ENCODE measurements around the gene ZNF276.

Gene ZNF276

DNA sequence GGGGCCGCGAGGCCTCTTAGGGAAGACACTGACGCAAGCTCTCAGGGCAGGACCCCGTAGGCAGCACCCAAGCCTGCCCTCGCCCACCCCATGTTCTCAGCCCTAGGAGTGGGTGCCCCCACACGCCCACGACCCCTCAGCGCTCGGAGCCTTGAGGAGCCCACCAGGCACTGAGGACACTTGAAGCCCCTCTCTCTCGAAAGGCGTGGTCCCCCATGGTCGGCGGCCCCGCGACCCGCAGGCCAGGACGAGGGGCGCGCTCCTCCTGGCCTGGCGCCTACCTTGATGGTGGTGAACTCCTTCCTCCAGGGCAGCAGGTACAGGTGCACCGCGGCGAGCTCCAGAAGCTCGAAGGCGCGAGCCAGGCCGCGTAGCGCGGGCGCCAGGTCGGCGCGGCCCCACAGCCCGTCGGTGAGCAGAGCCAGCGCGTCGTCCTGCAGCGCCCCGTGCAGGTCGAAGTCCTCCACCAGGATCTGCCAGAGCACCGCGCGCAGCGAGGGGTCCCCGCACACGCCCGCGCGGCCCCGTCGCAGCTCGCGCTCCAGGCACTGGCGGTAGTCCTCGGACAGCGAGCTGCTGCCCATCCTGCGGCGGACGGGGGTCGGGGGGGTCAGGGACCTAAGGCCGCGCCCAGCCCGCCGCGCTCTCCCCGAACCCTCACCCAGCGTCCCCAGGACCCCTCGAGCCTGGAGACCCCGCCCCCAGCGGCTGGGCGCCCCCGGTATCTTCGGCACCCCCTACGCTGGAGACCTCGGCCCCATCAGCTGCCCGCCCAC lies 20.5 kb upstream of the ZNF276 start:
- peak; percentile 54 for DNase-seq (ENCODE audit: extremely low spot score)
- peak; percentile 56; the same call in 1 of the 2 replicates for TF ChIP-seq L3MBTL2 (conservative IDR thresholded peaks at IDR 0.05)
- TF ChIP-seq NFRKB (IDR thresholded peaks at IDR 0.05) = no peak
- no peak for TF ChIP-seq FOXK2 (IDR thresholded peaks at IDR 0.05)
- no peak for TF ChIP-seq ELF4 (IDR thresholded peaks at IDR 0.05)
- POLR2A ChIA-PET = interaction anchor here (1.2 to 1.8 kb wide), 3 partner anchors 14 to 173 kb away, joined by 3 to 16 read pairs (median 4); partner anchors contain the start of genes CDK10 and TCF25
- CTCF ChIA-PET = interaction anchor here (1.3 kb wide), 1 partner anchor 12 kb away, joined by 4 read pairs; no protein-coding TSS in a partner anchor

GRCh38 chr16:89701425-89702406 lies 19.6 kb upstream of the ZNF276 start, which contains the start of gene SPATA2L:
Gene SPATA2L (minus strand): TSS chr16:89701705. CDS start chr16:89701232, 473 bp downstream.
- DNase-seq (ENCODE audit: extremely low spot score) = peak; percentile 94
- TF ChIP-seq FOXK2 (IDR thresholded peaks at IDR 0.05) (no peak), ZNF384 (IDR thresholded peaks at IDR 0.05) (no peak), HDGF (IDR thresholded peaks at IDR 0.05; ENCODE audit: borderline replicate concordance) (peak; percentile 79; the same call in 1 of the 2 replicates), BHLHE40 (IDR thresholded peaks at IDR 0.05; ENCODE audit: borderline replicate concordance) (no peak), LEF1 (IDR thresholded peaks at IDR 0.05; ENCODE audit: borderline replicate concordance) (no peak), CTBP1 (IDR thresholded peaks at IDR 0.05; ENCODE audit: borderline replicate concordance) (no peak), FOXM1 (IDR thresholded peaks at IDR 0.05; ENCODE audit: borderline replicate concordance) (no peak), ARNT (IDR thresholded peaks at IDR 0.05) (no peak), ELF4 (IDR thresholded peaks at IDR 0.05) (no peak), NFRKB (IDR thresholded peaks at IDR 0.05) (no peak), SP1 (IDR thresholded peaks at IDR 0.05) (peak; percentile 65), FOXA1 (IDR thresholded peaks at IDR 0.05) (no peak), TARDBP (IDR thresholded peaks at IDR 0.05) (no peak), SUZ12 (IDR thresholded peaks at IDR 0.05) (no peak), L3MBTL2 (conservative IDR thresholded peaks at IDR 0.05) (peak; percentile 90)
- TF ChIP-seq, protein P1, sequence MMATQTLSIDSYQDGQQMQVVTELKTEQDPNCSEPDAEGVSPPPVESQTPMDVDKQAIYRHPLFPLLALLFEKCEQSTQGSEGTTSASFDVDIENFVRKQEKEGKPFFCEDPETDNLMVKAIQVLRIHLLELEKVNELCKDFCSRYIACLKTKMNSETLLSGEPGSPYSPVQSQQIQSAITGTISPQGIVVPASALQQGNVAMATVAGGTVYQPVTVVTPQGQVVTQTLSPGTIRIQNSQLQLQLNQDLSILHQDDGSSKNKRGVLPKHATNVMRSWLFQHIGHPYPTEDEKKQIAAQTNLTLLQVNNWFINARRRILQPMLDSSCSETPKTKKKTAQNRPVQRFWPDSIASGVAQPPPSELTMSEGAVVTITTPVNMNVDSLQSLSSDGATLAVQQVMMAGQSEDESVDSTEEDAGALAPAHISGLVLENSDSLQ (IDR thresholded peaks at IDR 0.05) = peak; percentile 31
- ChIA-PET CTCF (interaction anchor here (0.5 to 1.3 kb wide), 3 partner anchors 11 to 159 kb away, joined by 3 to 5 read pairs (median 4); no protein-coding TSS in a partner anchor), POLR2A (interaction anchor here (0.6 to 1.8 kb wide), 3 partner anchors 15 to 172 kb away, joined by 5 to 16 read pairs (median 6); partner anchors contain the start of genes CDK10, TCF25 and VPS9D1)

DNA sequence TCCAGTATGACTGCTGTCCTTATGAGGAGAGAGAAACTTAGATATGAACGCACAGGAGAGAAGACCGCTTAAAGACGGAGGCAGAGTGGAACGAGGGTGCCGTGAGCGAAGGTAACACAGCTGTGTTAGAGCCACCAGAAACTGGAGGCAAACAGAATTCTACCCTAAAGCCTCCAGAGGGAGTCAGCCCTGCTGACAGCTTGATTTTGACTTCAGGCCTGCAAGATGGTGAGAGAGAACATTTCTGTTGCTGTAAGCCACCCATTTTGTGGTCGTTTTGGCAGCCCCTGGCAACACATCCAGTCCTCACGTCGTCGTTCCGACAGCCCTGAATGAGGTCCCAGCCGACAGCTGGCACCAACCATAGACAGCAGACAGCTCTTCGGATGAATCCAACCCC lies 17.1 kb upstream of the ZNF276 start:
- no peak for DNase-seq (ENCODE audit: extremely low spot score)
- TF ChIP-seq LEF1 (IDR thresholded peaks at IDR 0.05; ENCODE audit: borderline replicate concordance) = no peak
- no peak for TF ChIP-seq TARDBP (IDR thresholded peaks at IDR 0.05)
- no peak for TF ChIP-seq HDGF (IDR thresholded peaks at IDR 0.05; ENCODE audit: borderline replicate concordance)
- TF ChIP-seq SP1 (IDR thresholded peaks at IDR 0.05) = no peak
- TF ChIP-seq ARNT (IDR thresholded peaks at IDR 0.05) = no peak
- no peak for TF ChIP-seq FOXM1 (IDR thresholded peaks at IDR 0.05; ENCODE audit: borderline replicate concordance)
- no peak for TF ChIP-seq NFRKB (IDR thresholded peaks at IDR 0.05)
- TF ChIP-seq CTBP1 (IDR thresholded peaks at IDR 0.05; ENCODE audit: borderline replicate concordance) = no peak
- TF ChIP-seq, protein P1 (IDR thresholded peaks at IDR 0.05) = no peak
- TF ChIP-seq ELF4 (IDR thresholded peaks at IDR 0.05) = no peak
- no peak for TF ChIP-seq SUZ12 (IDR thresholded peaks at IDR 0.05)
- no peak for TF ChIP-seq ZNF384 (IDR thresholded peaks at IDR 0.05)
- TF ChIP-seq BHLHE40 (IDR thresholded peaks at IDR 0.05; ENCODE audit: borderline replicate concordance) = no peak
- no peak for TF ChIP-seq FOXK2 (IDR thresholded peaks at IDR 0.05)
- CTCF ChIA-PET = no interaction called here
- POLR2A ChIA-PET = interaction anchor here (0.5 to 0.7 kb wide), 2 partner anchors 159 to 1583 kb away, joined by 3 to 4 read pairs; no protein-coding TSS in a partner anchor

DNA sequence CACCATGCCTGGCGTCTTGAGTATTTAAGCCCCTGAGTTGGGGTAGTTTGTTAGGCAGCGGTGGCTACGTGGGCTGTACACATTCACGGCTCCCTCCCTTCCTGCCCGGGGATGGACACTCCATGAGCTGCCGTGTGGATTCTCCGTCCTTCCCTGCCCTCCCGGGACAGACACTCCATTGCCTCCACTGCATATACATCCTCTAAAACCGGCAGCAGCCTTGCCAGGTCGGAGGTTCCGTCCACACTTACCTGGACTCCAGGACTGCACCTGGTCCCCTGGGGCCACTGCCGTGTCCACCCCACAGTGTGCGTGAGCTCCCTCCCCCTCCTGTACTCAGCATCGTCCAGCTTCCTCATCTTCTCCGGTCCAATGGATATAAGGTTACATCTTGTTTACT lies 16.3 kb upstream of the ZNF276 start:
- no peak for DNase-seq (ENCODE audit: extremely low spot score)
- TF ChIP-seq ELF4 (IDR thresholded peaks at IDR 0.05) = no peak
- TF ChIP-seq FOXK2 (IDR thresholded peaks at IDR 0.05) = no peak
- no peak for TF ChIP-seq HDGF (IDR thresholded peaks at IDR 0.05; ENCODE audit: borderline replicate concordance)
- TF ChIP-seq FOXM1 (IDR thresholded peaks at IDR 0.05; ENCODE audit: borderline replicate concordance) = no peak
- no peak for TF ChIP-seq SUZ12 (IDR thresholded peaks at IDR 0.05)
- no peak for TF ChIP-seq L3MBTL2 (conservative IDR thresholded peaks at IDR 0.05)
- no peak for TF ChIP-seq SP1 (IDR thresholded peaks at IDR 0.05)
- no peak for TF ChIP-seq TARDBP (IDR thresholded peaks at IDR 0.05)
- no peak for TF ChIP-seq ZNF384 (IDR thresholded peaks at IDR 0.05)
- no peak for TF ChIP-seq NFRKB (IDR thresholded peaks at IDR 0.05)
- POLR2A ChIA-PET = interaction anchor here (0.5 to 1.3 kb wide), 4 partner anchors 9 to 1584 kb away, joined by 3 to 8 read pairs (median 4); partner anchors contain the start of gene VPS9D1
- CTCF ChIA-PET = interaction anchor here (0.8 to 2.4 kb wide), 3 partner anchors 10 to 89 kb away, joined by 4 to 10 read pairs (median 5); no protein-coding TSS in a partner anchor

DNA sequence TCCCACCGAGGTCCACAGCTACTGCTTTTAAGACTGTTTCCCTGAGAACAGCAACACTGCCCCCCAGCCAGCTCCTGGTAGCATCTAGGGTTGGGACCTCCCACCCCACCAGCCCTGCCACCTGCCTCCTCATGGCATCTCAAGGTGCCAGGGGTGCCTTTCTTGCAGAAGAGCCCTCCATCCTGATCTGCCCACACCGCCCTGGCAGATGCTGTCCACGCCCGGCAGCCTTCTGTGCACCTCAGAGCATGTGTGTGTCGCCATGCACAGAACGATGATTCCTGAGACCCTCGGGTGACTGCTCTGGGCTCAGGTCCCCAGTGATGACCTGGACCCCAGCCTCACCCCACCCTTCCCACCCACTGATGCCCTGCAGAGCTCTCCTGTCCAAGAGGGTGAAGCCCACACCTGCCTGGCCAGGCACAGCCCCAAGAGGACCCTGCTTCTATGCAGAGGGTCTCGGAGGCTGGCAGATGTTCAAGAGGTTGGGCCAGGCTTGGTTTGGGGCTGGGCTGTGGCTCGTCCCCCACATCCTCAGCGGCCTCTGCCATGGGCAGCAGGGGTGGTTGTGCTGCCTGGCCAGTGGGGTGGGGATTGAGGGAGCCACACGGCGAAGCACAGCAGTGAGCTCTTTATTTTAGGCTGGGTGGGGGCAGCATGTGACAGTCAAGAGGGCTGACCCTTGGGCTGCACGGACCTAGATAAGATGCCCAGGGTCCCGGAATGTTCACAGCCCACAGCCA lies 14.6 kb upstream of the ZNF276 start:
- TF ChIP-seq ZNF384 (IDR thresholded peaks at IDR 0.05) (no peak), FOXA1 (IDR thresholded peaks at IDR 0.05) (no peak), NFRKB (IDR thresholded peaks at IDR 0.05) (no peak), FOXK2 (IDR thresholded peaks at IDR 0.05) (no peak), CTBP1 (IDR thresholded peaks at IDR 0.05; ENCODE audit: borderline replicate concordance) (no peak), HDGF (IDR thresholded peaks at IDR 0.05; ENCODE audit: borderline replicate concordance) (no peak), L3MBTL2 (conservative IDR thresholded peaks at IDR 0.05) (no peak), BHLHE40 (IDR thresholded peaks at IDR 0.05; ENCODE audit: borderline replicate concordance) (no peak), LEF1 (IDR thresholded peaks at IDR 0.05; ENCODE audit: borderline replicate concordance) (no peak), SP1 (IDR thresholded peaks at IDR 0.05) (no peak), ARNT (IDR thresholded peaks at IDR 0.05) (no peak), SUZ12 (IDR thresholded peaks at IDR 0.05) (no peak), ELF4 (IDR thresholded peaks at IDR 0.05) (no peak), TARDBP (IDR thresholded peaks at IDR 0.05) (no peak)
- no peak for DNase-seq (ENCODE audit: extremely low spot score)
- ChIA-PET POLR2A (interaction anchor here (0.7 to 2.2 kb wide), 11 partner anchors 8 to 166 kb away, joined by 3 to 14 read pairs (median 4); partner anchors contain the start of genes CDK10, TCF25 and VPS9D1), CTCF (interaction anchor here (0.7 to 2.4 kb wide), 10 partner anchors 8 to 212 kb away, joined by 3 to 10 read pairs (median 4); partner anchors contain the start of genes CDK10 and MC1R)

Data from HEK293T (cell line).